ENCODE data around the gene GAD1.

- TF ChIP-seq POLR2AphosphoS5 (IDR thresholded peaks at IDR 0.05) (no peak), POLR2A (IDR thresholded peaks at IDR 0.05) (no peak)
These were observed 65.2 kb downstream of the GAD1 start for GRCh38 chr2:170881840-170882239.

Measured in sigmoid colon (tissue), 4 donors.